GM23248 (cell line): ENCODE measurements around the gene NPBWR2. TPM values are rescaled to one million over a fixed set of nuclear protein-coding genes. Genes with fewer than 3 reads are reported as not detected.

ENCODE experiments used
- DNase-seq: peaks from one replicate; pipeline ENCODE4 v3.0.0-alpha.2; 2015
- H2AFZ ChIP-seq: fragments of 200-600 bp; sonication (generic); 2 replicates; pipeline ENCODE4 v1.6.1; 2016; ENCODE audit warnings: antibody characterized with exemption
- H3F3A ChIP-seq: fragments of 200-600 bp; sonication (generic); 2 replicates; pipeline ENCODE4 v1.6.1; 2016; ENCODE audit warnings: mild to moderate bottlenecking, antibody characterized with exemption, mixed run types; ENCODE audit not compliant: insufficient read depth
- H3K27ac ChIP-seq: fragments of 200-600 bp; sonication (generic); 2 replicates; pipeline ENCODE4 v1.5.1; 2016; ENCODE audit warnings: mild to moderate bottlenecking
- H3K27me3 ChIP-seq: fragments of 200-600 bp; sonication (generic); replicated peaks from 2 replicates; pipeline ENCODE4 v1.6.1; 2016; ENCODE audit warnings: mild to moderate bottlenecking; ENCODE audit not compliant: insufficient read depth
- H3K36me3 ChIP-seq: fragments of 200-600 bp; sonication (generic); 2 replicates; pipeline ENCODE4 v1.6.1; 2016; ENCODE audit warnings: low read depth, mild to moderate bottlenecking
- H3K4me1 ChIP-seq: fragments of 200-600 bp; sonication (generic); 2 replicates; pipeline ENCODE4 v1.6.1; 2016; ENCODE audit warnings: mild to moderate bottlenecking; ENCODE audit not compliant: insufficient read depth
- H3K4me2 ChIP-seq: fragments of 200-600 bp; sonication (generic); one replicate; pipeline ENCODE4 v1.6.1; 2016; ENCODE audit warnings: mild to moderate bottlenecking; ENCODE audit not compliant: unreplicated experiment
- H3K4me3 ChIP-seq: fragments of 200-600 bp; sonication (generic); 2 replicates; pipeline ENCODE4 v1.5.1; 2016; ENCODE audit warnings: mild to moderate bottlenecking
- H3K79me2 ChIP-seq: fragments of 200-600 bp; sonication (generic); 2 replicates; pipeline ENCODE4 v1.6.1; 2016; ENCODE audit warnings: mild to moderate bottlenecking; ENCODE audit not compliant: insufficient read depth
- H3K9ac ChIP-seq: fragments of 200-600 bp; sonication (generic); 2 replicates; pipeline ENCODE4 v1.6.1; 2016; ENCODE audit warnings: mild to moderate bottlenecking
- H3K9me2 ChIP-seq: fragments of 200-600 bp; sonication (generic); 2 replicates; pipeline ENCODE4 v1.6.1; 2016; ENCODE audit warnings: mixed run types, mild to moderate bottlenecking, moderate library complexity; ENCODE audit not compliant: insufficient read depth
- H3K9me3 ChIP-seq: fragments of 200-600 bp; sonication (generic); one replicate; pipeline ENCODE4 v1.6.1; 2017; ENCODE audit warnings: low read depth
- H4K20me1 ChIP-seq: fragments of 200-600 bp; sonication (generic); 2 replicates; pipeline ENCODE4 v1.6.0; 2016; ENCODE audit not compliant: insufficient read depth
- EZH2 ChIP-seq: fragments of 200-600 bp; sonication (generic); IDR thresholded peaks from 2 replicates; pipeline ENCODE4 v1.6.1; 2018; ENCODE audit warnings: antibody characterized with exemption, mild to moderate bottlenecking; ENCODE audit not compliant: insufficient read depth, poor library complexity, severe bottlenecking
- EZH2phosphoT487 ChIP-seq: fragments of 200-600 bp; sonication (generic); IDR thresholded peaks from 2 replicates; pipeline ENCODE4 v1.6.1; 2018; ENCODE audit warnings: antibody characterized with exemption, moderate library complexity, mild to moderate bottlenecking, low read depth; ENCODE audit not compliant: insufficient read depth
- WGBS, 2 experiments: methylation state at CpG; one replicate each; pipeline ENCODE4 v1.1.6; 2015 to 2017; ENCODE audit warnings: low lambda C conversion rate in 2 of 2, low coverage in 1 of 2; ENCODE audit errors: missing lambda C conversion rate in 2 of 2; 5-methylcytosine and 5-hydroxymethylcytosine counted together
- in situ Hi-C: fragments of 300-500 bp; cut with MboI; formaldehyde crosslinking; loops from 2 replicates; pipeline ENCODE4 v1.15.0; 2020
- polyA plus RNA-seq: library from polyadenylated mRNA; unstranded; fragments of >200 nt; fragmentation: Nextera tagmentation; extraction: Ambion mirVana; gene quantifications from 2 replicates; pipeline ENCODE4 v1.2.1, GENCODE V29; 2016
- total RNA-seq: library from RNA; depleted of rRNA; stranded (reverse); fragments of >200 nt; shearing (Covaris generic); gene quantifications from 2 replicates; pipeline ENCODE4 v1.2.3, GENCODE V29; 2014

Gene NPBWR2
- total and polyA plus RNA-seq, 2 experiments from 2014 or later: not detected

DNA sequence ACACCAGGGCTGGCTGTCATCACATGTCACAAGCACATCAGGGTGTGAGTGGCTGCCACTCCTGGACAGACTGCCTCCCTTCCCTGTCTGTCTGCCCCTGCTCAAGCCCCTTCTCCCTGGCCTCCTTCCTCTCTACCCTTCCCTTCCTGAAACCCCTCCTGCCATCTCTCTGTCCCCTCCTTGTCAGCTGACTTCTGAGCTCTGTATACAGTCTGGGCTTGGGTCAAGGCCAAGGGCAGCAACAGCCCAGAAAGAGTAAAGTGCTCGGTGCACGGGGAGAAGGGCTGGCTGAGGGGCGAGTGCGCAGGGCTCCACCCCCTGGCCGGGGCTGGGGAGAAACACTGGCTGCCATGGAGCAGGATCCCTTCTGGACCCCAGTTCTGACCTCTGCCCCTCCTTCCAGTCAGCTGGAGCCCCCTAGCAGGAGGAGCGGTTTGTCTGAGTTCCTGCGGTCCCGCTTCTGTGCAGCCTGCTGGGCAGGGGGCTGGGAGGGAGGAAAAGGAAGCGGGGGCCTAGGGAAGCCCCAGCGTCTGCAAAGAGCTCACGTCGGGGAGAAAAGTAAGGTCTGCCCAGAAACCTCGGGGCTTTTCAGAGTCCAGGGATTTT lies 25.1 kb downstream of the NPBWR2 start:
- Histone ChIP-seq H3K36me3 (no peaks in the 10 kb centered on the region), H2AFZ (no peak overlapping the region), H3K9me3 (no peaks in the 10 kb centered on the region), H3K4me1 (peaks cover 10% of the 10 kb centered on the region), H3K4me3 (no peak overlapping the region), H3K4me2 (no peak overlapping the region), H3K9me2 (no peaks in the 10 kb centered on the region), H3K79me2 (no peaks in the 10 kb centered on the region), H4K20me1 (no peaks in the 10 kb centered on the region), H3K9ac (no peak overlapping the region), H3K27ac (no peak overlapping the region), H3F3A (no peaks in the 10 kb centered on the region), H3K27me3 (peaks cover 4% of the 10 kb centered on the region; the same call in 1 of the 2 replicates)
- in situ Hi-C loops: no loop called here
- TF ChIP-seq EZH2phosphoT487: no peak
- TF ChIP-seq EZH2: no peak
- DNase-seq: no peak
- 12 to 34% methylated on average over 10 to 13 of the region's 13 CpGs for WGBS, 2 experiments

GRCh38 chr20:64081624-64081964 lies 25.8 kb downstream of the NPBWR2 start:
- no peaks in the 10 kb centered on the region for H3K79me2 ChIP-seq
- no peaks in the 10 kb centered on the region for H3K9me3 ChIP-seq
- peaks cover 10% of the 10 kb centered on the region for H3K4me1 ChIP-seq
- no peak overlapping the region for H3K27ac ChIP-seq
- peaks cover 4% of the 10 kb centered on the region; the same call in 1 of the 2 replicates for H3K27me3 ChIP-seq
- no peak overlapping the region for H2AFZ ChIP-seq
- TF ChIP-seq EZH2phosphoT487 (no peak), EZH2 (no peak)
- no peaks in the 10 kb centered on the region for H3K9me2 ChIP-seq
- no peak for DNase-seq
- no peaks in the 10 kb centered on the region for H4K20me1 ChIP-seq
- H3K36me3 ChIP-seq: no peaks in the 10 kb centered on the region
- in situ Hi-C loops: no loop called here
- no peak overlapping the region for H3K4me2 ChIP-seq
- no peak overlapping the region for H3K4me3 ChIP-seq
- H3K9ac ChIP-seq: no peak overlapping the region
- no peaks in the 10 kb centered on the region for H3F3A ChIP-seq
- WGBS, 2 experiments: 76 to 80% methylated on average over 6 of the region's 6 CpGs

GRCh38 chr20:64080813-64081623 lies 26.3 kb downstream of the NPBWR2 start:
- no peaks in the 10 kb centered on the region for H3F3A ChIP-seq
- no peaks in the 10 kb centered on the region for H3K9me2 ChIP-seq
- peaks cover 10% of the 10 kb centered on the region for H3K4me1 ChIP-seq
- no peak overlapping the region for H2AFZ ChIP-seq
- peak overlapping the region; percentile 60; the same call in 1 of the 2 replicates for H3K4me3 ChIP-seq
- no peak overlapping the region for H3K4me2 ChIP-seq
- no peaks in the 10 kb centered on the region for H3K9me3 ChIP-seq
- no peaks in the 10 kb centered on the region; the same call in 1 of the 2 replicates for H3K27me3 ChIP-seq
- H3K79me2 ChIP-seq: no peaks in the 10 kb centered on the region
- H4K20me1 ChIP-seq: no peaks in the 10 kb centered on the region
- 81 to 83% methylated on average over 14 of the region's 17 CpGs for WGBS, 2 experiments
- no peak for TF ChIP-seq EZH2
- no peak for TF ChIP-seq EZH2phosphoT487
- no peak overlapping the region for H3K27ac ChIP-seq
- no peak for DNase-seq
- no peaks in the 10 kb centered on the region for H3K36me3 ChIP-seq
- H3K9ac ChIP-seq: no peak overlapping the region
- in situ Hi-C loops: no loop called here

DNA sequence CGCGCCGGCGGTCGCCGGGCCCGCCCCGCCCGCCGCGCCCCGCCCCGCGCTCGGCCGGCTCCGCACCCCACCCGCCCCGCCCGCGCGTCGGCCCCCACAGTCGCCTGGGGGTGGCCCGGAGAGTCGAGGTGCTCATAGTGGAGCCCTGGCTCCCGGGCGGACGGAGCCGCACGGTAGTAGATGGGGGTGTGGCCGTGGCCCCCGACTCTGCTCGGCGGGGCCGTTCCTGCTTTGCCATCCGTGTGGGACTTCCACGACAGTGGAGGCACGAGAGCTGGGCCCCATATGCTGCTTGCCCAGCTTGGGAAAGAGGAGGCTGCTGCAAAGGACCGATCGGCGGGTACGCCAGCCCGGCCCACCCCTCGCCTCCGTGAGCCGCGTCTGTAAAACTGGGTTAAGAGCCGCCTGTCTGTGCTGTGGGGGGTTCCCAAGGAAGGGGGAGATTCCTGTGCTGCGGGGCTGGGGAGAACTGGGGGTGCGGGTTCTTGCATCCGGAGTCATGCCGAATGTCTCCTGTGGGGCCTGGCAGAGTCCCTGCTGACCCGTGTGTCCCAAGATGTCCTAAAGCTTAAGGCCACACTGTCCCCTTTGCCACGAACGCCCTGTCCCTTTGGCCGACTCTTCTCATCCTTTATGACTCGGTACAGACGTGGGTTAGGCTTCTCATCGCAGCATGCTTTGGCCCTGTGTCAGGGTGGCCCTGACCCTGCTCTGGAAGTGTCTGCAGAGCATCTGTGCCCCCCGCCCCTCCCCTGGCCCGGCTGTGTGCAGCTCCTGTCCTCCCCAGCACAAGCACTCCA lies 27.2 kb downstream of the NPBWR2 start, which contains the start of gene OPRL1:
Gene OPRL1 (plus strand): TSS at position 70 of the 800 bp plus-strand sequence. CDS start 12,639 bp downstream, outside the sequence.
- Histone ChIP-seq H3K27me3 (no peaks in the 10 kb centered on the region; the same call in 1 of the 2 replicates), H3F3A (no peaks in the 10 kb centered on the region), H3K79me2 (no peaks in the 10 kb centered on the region), H3K4me1 (peaks cover 10% of the 10 kb centered on the region), H3K36me3 (no peaks in the 10 kb centered on the region), H4K20me1 (no peaks in the 10 kb centered on the region), H3K9me2 (no peaks in the 10 kb centered on the region), H3K27ac (no peak within 1 kb of the TSS), H3K9me3 (no peaks in the 10 kb centered on the region), H3K4me3 (peak within 1 kb of the TSS; percentile 78), H3K4me2 (peak within 1 kb of the TSS; percentile 68), H2AFZ (peak within 1 kb of the TSS; percentile 70), H3K9ac (peak within 1 kb of the TSS; percentile 73)
- in situ Hi-C loops: no loop called here
- WGBS, 2 experiments: 8 to 10% methylated on average over 26 to 39 of the region's 62 CpGs
- peak; percentile 36 for DNase-seq
- no peak for TF ChIP-seq EZH2phosphoT487
- no peak for TF ChIP-seq EZH2
